ENCODE results near the gene BCAR3.

DNA sequence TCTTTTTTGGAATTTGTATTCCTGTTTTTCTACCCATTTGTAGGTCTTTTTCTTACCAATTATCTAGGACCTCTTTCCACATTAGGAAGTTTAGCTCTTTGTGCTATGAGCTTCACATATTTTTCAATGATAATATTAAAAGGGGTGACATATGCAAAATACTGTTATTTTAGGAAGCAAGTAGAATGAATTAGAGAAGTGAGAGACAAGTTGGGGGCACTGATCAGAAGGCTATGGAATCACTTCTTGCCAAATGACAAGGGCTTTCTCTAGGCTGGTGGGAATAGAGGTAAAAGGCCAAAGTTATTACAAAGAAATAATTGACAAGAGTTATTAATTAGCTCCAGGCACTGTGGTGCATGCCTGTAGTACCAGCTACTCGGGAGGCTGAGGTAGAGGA, 4.3 kb upstream of the BCAR3 start:
- TF ChIP-seq EP300 (IDR thresholded peaks at IDR 0.05) (no peak), POLR2A (IDR thresholded peaks at IDR 0.05) (no peak), POLR2AphosphoS5 (IDR thresholded peaks at IDR 0.05) (no peak)
